Natural killer cell (primary cell): ENCODE data around the gene NPR3. TPM values are rescaled to one million over a fixed set of nuclear protein-coding genes. Genes with fewer than 3 reads are reported as not detected.

Source experiments
- ATAC-seq, 3 donors: fragments of 150-1000 bp in 2 of 3; fragments of 200-7000 bp in 1 of 3; cut with Tn5 transposase; 1 replicate in 1 of 3; 2 replicates in 2 of 3; pipeline ENCODE4 v1.10.0; 2021; ENCODE audit warnings: mild to moderate bottlenecking in 2 of 3, moderate library complexity in 2 of 3
- DNase-seq, 2 donors: peaks; one replicate each; pipeline versions ENCODE4 v3.0.0 to v3.0.0-alpha.2; 2013 to 2021; ENCODE audit warnings: mixed read lengths in 1 of 2
- H3K27ac ChIP-seq: one replicate; pipeline ENCODE4 v1.5.1; 2013; ENCODE audit warnings: mild to moderate bottlenecking, low read length
- H3K27me3 ChIP-seq: one replicate; pipeline ENCODE4 v1.6.1; 2013; ENCODE audit warnings: low read length; ENCODE audit not compliant: control insufficient read depth, insufficient read depth
- H3K36me3 ChIP-seq: one replicate; pipeline ENCODE4 v1.6.1; 2013; ENCODE audit warnings: low read length; ENCODE audit not compliant: control insufficient read depth, insufficient read depth
- H3K4me1 ChIP-seq: one replicate; pipeline ENCODE4 v1.6.1; 2013; ENCODE audit warnings: low read length; ENCODE audit not compliant: control insufficient read depth, insufficient read depth
- H3K4me3 ChIP-seq: one replicate; pipeline ENCODE4 v1.5.1; 2013; ENCODE audit warnings: low read length
- H3K9me3 ChIP-seq: one replicate; pipeline ENCODE4 v1.6.1; 2013; ENCODE audit warnings: low read length; ENCODE audit not compliant: control insufficient read depth, insufficient read depth
- H3K27ac Mint-ChIP-seq, 2 donors: one replicate each; pipeline ENCODE4 v1.8.0; 2022; ENCODE audit warnings: mild to moderate bottlenecking in 2 of 2, mixed read lengths in 2 of 2, moderate library complexity in 1 of 2
- H3K27me3 Mint-ChIP-seq, 2 donors: one replicate each; pipeline ENCODE4 v1.8.0; 2022; ENCODE audit warnings: low read depth in 2 of 2, mixed read lengths in 2 of 2
- H3K36me3 Mint-ChIP-seq: one replicate; pipeline ENCODE4 v1.8.0; 2022; ENCODE audit warnings: mixed read lengths
- H3K4me1 Mint-ChIP-seq, 2 donors: one replicate each; pipeline ENCODE4 v1.8.0; 2022; ENCODE audit warnings: mixed read lengths in 2 of 2
- H3K4me3 Mint-ChIP-seq: one replicate; pipeline ENCODE4 v1.8.0; 2022; ENCODE audit warnings: mild to moderate bottlenecking, moderate library complexity, mixed read lengths
- H3K9me3 Mint-ChIP-seq, 2 donors: one replicate each; pipeline ENCODE4 v1.8.0; 2022; ENCODE audit warnings: mixed read lengths in 2 of 2
- WGBS: methylation state at CpG from one replicate; pipeline ENCODE4 v1.1.7; 2013; ENCODE audit warnings: missing lambda C conversion rate; ENCODE audit not compliant: insufficient coverage; 5-methylcytosine and 5-hydroxymethylcytosine counted together
- intact Hi-C: fragments of 100-400 bp; cut with micrococcal nuclease; formaldehyde crosslinking; loops from one replicate; pipeline ENCODE4 v1.14.2; 2022
- total RNA-seq, 4 donors: library from RNA; stranded (reverse); fragments of 120-200 nt in 1 of 4; gene quantifications; one replicate each; pipeline versions ENCODE4 v1.2.3 to v1.2.4, GENCODE V29; 2013 to 2022
- TF ChIP-seq, protein P1 (sequence below): fragments of 200-600 bp; IDR thresholded peaks from one replicate; pipeline ENCODE4 v1.8.0; 2022; ENCODE audit warnings: antibody characterized with exemption

The NPR3 gene
- total RNA-seq, 3 donors from 2014 or later (not counting 1 experiment from before 2014, with no cell fraction given) = 0.23 TPM; not detected in 2

DNA sequence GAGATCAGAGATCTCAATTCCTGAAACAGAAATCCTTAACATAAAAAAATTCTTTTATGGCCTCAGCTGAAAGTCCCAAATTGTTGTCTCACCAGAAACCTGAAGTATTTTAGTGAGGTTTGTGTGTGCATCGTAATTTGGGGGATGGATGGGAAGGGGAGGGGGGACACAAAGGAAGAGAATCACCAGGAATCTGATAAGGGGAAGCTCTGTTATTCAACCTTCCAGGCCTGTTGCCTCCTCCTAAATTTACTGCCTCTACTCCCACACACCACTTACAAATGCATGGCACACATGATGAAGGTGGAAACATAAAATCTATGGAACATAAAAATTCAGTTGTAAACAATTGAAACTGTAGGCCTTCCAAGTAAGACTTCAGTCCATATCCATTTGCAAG lies 97.7 kb downstream of the NPR3 start:
- TF ChIP-seq, protein P1, sequence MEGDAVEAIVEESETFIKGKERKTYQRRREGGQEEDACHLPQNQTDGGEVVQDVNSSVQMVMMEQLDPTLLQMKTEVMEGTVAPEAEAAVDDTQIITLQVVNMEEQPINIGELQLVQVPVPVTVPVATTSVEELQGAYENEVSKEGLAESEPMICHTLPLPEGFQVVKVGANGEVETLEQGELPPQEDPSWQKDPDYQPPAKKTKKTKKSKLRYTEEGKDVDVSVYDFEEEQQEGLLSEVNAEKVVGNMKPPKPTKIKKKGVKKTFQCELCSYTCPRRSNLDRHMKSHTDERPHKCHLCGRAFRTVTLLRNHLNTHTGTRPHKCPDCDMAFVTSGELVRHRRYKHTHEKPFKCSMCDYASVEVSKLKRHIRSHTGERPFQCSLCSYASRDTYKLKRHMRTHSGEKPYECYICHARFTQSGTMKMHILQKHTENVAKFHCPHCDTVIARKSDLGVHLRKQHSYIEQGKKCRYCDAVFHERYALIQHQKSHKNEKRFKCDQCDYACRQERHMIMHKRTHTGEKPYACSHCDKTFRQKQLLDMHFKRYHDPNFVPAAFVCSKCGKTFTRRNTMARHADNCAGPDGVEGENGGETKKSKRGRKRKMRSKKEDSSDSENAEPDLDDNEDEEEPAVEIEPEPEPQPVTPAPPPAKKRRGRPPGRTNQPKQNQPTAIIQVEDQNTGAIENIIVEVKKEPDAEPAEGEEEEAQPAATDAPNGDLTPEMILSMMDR = no peak
- 100% methylated on average over 1 of the region's 1 CpG for WGBS
- Mint-ChIP-seq H3K4me3 (no peak overlapping the region), H3K36me3 (no peaks in the 10 kb centered on the region), H3K27ac (no peak overlapping the region), H3K4me1 (peaks cover 8 to 10% of the 10 kb centered on the region in 2 donors), H3K27me3 (peaks cover 22 to 26% of the 10 kb centered on the region in 2 donors), H3K9me3 (no peaks in the 10 kb centered on the region)
- intact Hi-C loops = no loop called here
- DNase-seq (no peak), ATAC-seq (no peak)
- Histone ChIP-seq H3K27ac (no peak overlapping the region), H3K4me1 (peaks cover 3% of the 10 kb centered on the region), H3K4me3 (no peak overlapping the region), H3K27me3 (no peaks in the 10 kb centered on the region), H3K9me3 (no peaks in the 10 kb centered on the region), H3K36me3 (no peaks in the 10 kb centered on the region)

DNA sequence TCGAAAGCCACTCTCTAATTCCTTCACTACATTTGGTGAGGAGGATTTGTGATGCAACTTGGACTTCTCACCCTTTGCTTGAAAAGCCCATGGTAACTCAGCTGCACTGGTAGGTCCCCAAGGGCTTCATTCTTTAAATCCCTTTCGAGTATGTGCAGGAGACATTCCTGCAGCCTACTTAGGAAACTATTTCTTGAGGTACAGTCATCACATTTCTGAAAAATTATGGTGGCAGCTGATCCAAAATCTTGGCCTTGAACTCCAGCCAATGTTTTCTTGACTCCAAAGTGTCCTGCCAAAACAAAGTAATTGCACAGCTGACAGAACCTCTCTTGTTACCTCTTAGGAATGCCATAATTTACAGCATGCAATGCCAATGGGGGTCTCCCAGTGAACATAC lies 99.7 kb downstream of the NPR3 start:
- Histone ChIP-seq H3K4me1 (peaks cover 3% of the 10 kb centered on the region), H3K36me3 (no peaks in the 10 kb centered on the region), H3K27ac (no peak overlapping the region), H3K27me3 (no peaks in the 10 kb centered on the region), H3K9me3 (no peaks in the 10 kb centered on the region), H3K4me3 (no peak overlapping the region)
- WGBS = 70% methylated on average over 1 of the region's 2 CpGs
- Mint-ChIP-seq H3K36me3 (peaks cover 7% of the 10 kb centered on the region), H3K27ac (no peak overlapping the region), H3K27me3 (peaks cover 31 to 43% of the 10 kb centered on the region in 2 donors), H3K4me1 (peaks cover 8 to 10% of the 10 kb centered on the region in 2 donors), H3K4me3 (no peak overlapping the region), H3K9me3 (no peaks in the 10 kb centered on the region)
- intact Hi-C loops = no loop called here
- DNase-seq (no peak), ATAC-seq (no peak)
- TF ChIP-seq, protein P1 = no peak

DNA sequence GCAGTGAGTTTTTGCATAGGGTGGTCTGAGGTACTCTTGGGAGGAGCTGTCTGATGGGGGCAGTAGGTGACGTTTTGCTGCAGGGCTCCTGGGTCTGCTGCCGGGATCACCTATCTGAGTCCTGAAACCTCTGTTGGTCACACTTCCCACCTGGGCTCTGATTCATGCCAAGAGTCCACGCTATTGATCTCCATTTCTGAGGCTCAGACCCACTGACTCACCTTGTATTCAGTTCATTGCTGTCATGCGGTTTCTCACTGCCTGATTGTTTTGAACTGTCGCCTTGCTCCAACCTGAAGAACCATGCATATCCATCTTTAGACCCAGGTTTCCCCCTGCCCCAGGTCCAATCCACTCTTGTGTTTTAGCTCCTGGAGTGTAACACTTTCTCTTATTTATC lies 101.3 kb downstream of the NPR3 start:
- H3K27ac Mint-ChIP-seq = no peak overlapping the region
- H3K36me3 Mint-ChIP-seq = peaks cover 7% of the 10 kb centered on the region
- ATAC-seq = no peak
- no peak for DNase-seq
- Histone ChIP-seq H3K27ac (no peak overlapping the region), H3K36me3 (no peaks in the 10 kb centered on the region), H3K4me1 (peaks cover 3% of the 10 kb centered on the region), H3K4me3 (no peak overlapping the region), H3K9me3 (no peaks in the 10 kb centered on the region), H3K27me3 (no peaks in the 10 kb centered on the region)
- intact Hi-C loops = no loop called here
- no peaks in the 10 kb centered on the region for H3K9me3 Mint-ChIP-seq
- 92% methylated on average over 5 of the region's 5 CpGs for WGBS
- TF ChIP-seq, protein P1 = no peak
- peaks cover 34 to 43% of the 10 kb centered on the region in 2 donors for H3K27me3 Mint-ChIP-seq
- H3K4me3 Mint-ChIP-seq = no peak overlapping the region
- H3K4me1 Mint-ChIP-seq = peaks cover 8 to 10% of the 10 kb centered on the region in 2 donors

DNA sequence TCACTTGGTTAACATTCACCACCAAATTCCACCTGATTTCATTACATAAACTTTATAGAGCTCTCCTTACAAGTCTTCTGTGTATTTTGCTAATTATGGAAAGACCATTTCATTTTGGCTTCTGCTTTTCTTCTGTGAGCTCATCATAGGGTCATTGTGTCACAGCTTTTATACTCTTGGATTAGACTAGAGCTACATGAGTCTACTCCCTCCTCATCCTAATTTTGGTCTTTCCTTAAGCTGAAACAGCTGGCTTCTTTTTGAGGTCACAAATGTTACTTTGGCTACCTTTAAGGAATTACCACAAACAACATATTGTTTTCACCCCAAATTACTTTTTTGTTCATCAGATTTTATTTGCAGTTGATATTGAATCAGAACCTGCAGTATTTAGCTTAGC lies 103.0 kb downstream of the NPR3 start:
- Mint-ChIP-seq H3K36me3 (peaks cover 7% of the 10 kb centered on the region), H3K27ac (no peak overlapping the region), H3K4me3 (no peak overlapping the region), H3K4me1 (peaks cover 8 to 10% of the 10 kb centered on the region in 2 donors), H3K27me3 (peaks cover 30 to 42% of the 10 kb centered on the region in 2 donors), H3K9me3 (no peaks in the 10 kb centered on the region)
- Histone ChIP-seq H3K4me1 (peaks cover 3% of the 10 kb centered on the region), H3K9me3 (no peaks in the 10 kb centered on the region), H3K27ac (no peak overlapping the region), H3K4me3 (no peak overlapping the region), H3K27me3 (no peaks in the 10 kb centered on the region), H3K36me3 (no peaks in the 10 kb centered on the region)
- intact Hi-C loops = no loop called here
- ATAC-seq (no peak), DNase-seq (no peak)
- TF ChIP-seq, protein P1 = no peak
